K562 (cell line): ENCODE measurements around the gene REEP6. TPM values are rescaled to one million over a fixed set of nuclear protein-coding genes. Genes with fewer than 3 reads are reported as not detected.

Source experiments
- ATAC-seq: fragments of 200-7000 bp; cut with Tn5 transposase; 3 replicates; pipeline ENCODE4 v1.9.1; 2020; ENCODE audit warnings: moderate library complexity
- BruUV-seq: library from RNA; stranded (reverse); fragments of 400-500 nt; replicated peaks from 2 replicates; lab custom pipeline; 2021; lab: Mats Ljungman, UMichigan
- CTCF ChIA-PET: fragments of 300-600 bp; formaldehyde crosslinking; extraction: SDS; loops from one replicate; lab custom pipeline; 2021; ENCODE audit warnings: low intra/inter-chr PET ratio; lab: Yijun Ruan, JAX
- POLR2A ChIA-PET: fragments of 300-600, 350-650 bp; sonication (Branson Sonifier 250); formaldehyde crosslinking; extraction: SDS; loops from one replicate; lab custom pipeline; 2021; ENCODE audit warnings: antibody characterized with exemption, inconsistent platforms; lab: Yijun Ruan, JAX
- DNase-seq, 4 experiments: peaks; one replicate each; pipeline versions ENCODE4 v3.0.0 to v3.0.0-alpha.2; 2011 to 2018; ENCODE audit warnings: low spot score in 3 of 4, mixed read lengths in 3 of 4; ENCODE audit errors: extremely low read depth in 1 of 4
- FAIRE-seq: peaks from 2 replicates; lab custom pipeline; 2011; peaks lifted over from hg19 to GRCh38; lab: Jason Lieb, UNC
- H2AFZ ChIP-seq: 2 replicates; pipeline ENCODE4 v1.6.0; 2011; ENCODE audit warnings: low read depth, low read length, control low read depth, inconsistent platforms
- H3K27ac ChIP-seq: fragments of 200-600 bp; 3 replicates; pipeline ENCODE4 v1.8.0; 2011; ENCODE audit warnings: low read depth, mild to moderate bottlenecking, control low read depth, inconsistent platforms, low read length, moderate library complexity, mixed read lengths; ENCODE audit errors: extremely low read depth
- H3K27me3 ChIP-seq, 2 experiments: fragments of 300-600 bp in 1 of 2; 2 replicates in 1 of 2; 3 replicates in 1 of 2; pipeline versions ENCODE4 v1.6.0 to v1.8.0; 2011; ENCODE audit warnings: inconsistent platforms in 2 of 2, low read length in 2 of 2, mild to moderate bottlenecking in 1 of 2, mixed read lengths in 1 of 2, moderate library complexity in 1 of 2; ENCODE audit not compliant: control insufficient read depth in 2 of 2, insufficient read depth in 2 of 2
- H3K36me3 ChIP-seq: fragments of 300-600 bp; 3 replicates; pipeline ENCODE4 v1.8.0; 2011; ENCODE audit warnings: mild to moderate bottlenecking, low read length, inconsistent platforms; ENCODE audit not compliant: control insufficient read depth, insufficient read depth
- H3K4me1 ChIP-seq, 2 experiments: fragments of 200-600 bp in 1 of 2; replicated peaks in 1 of 2; 2 replicates in 1 of 2; 3 replicates in 1 of 2; pipeline versions ENCODE4 v1.5.1 to v1.8.0; 2011; ENCODE audit warnings: inconsistent platforms in 2 of 2, low read length in 2 of 2, mild to moderate bottlenecking in 1 of 2, mixed read lengths in 1 of 2, moderate library complexity in 1 of 2; ENCODE audit not compliant: control insufficient read depth in 2 of 2, insufficient read depth in 2 of 2
- H3K4me2 ChIP-seq: 2 replicates; pipeline ENCODE4 v1.6.1; 2011; ENCODE audit warnings: low read length, control low read depth, inconsistent platforms, mixed read lengths; ENCODE audit not compliant: insufficient read depth
- H3K4me3 ChIP-seq: fragments of 200-600 bp; sonication (generic), shearing (Covaris generic); 2 replicates; pipeline ENCODE4 v1.5.1; 2016; ENCODE audit warnings: control low read depth, inconsistent platforms
- H3K79me2 ChIP-seq: fragments of 200-600 bp; 3 replicates; pipeline ENCODE4 v1.8.0; 2011; ENCODE audit warnings: low read length, inconsistent platforms; ENCODE audit not compliant: control insufficient read depth, insufficient read depth
- H3K9ac ChIP-seq, 2 experiments: 2 replicates each; pipeline versions ENCODE4 v1.6.0 to v1.6.1; 2011; ENCODE audit warnings: low read depth in 2 of 2, low read length in 2 of 2, control low read depth in 1 of 2, inconsistent platforms in 1 of 2, mild to moderate bottlenecking in 1 of 2, mixed read lengths in 1 of 2; ENCODE audit not compliant: insufficient read depth in 1 of 2
- H3K9me1 ChIP-seq: one replicate; pipeline ENCODE4 v1.6.0; 2011; ENCODE audit warnings: inconsistent platforms, mild to moderate bottlenecking, low read length, moderate library complexity; ENCODE audit not compliant: control insufficient read depth, insufficient read depth
- H3K9me3 ChIP-seq: replicated peaks from 2 replicates; pipeline ENCODE4 v1.5.1; 2011; ENCODE audit warnings: low read depth, low read length, inconsistent platforms; ENCODE audit not compliant: control insufficient read depth, insufficient read depth
- H4K20me1 ChIP-seq: replicated peaks from 2 replicates; pipeline ENCODE4 v1.6.1; 2011; ENCODE audit warnings: low read length, inconsistent platforms, mixed read lengths; ENCODE audit not compliant: control insufficient read depth, insufficient read depth
- BCOR ChIP-seq: fragments of 450-650 bp; IDR thresholded peaks from 2 replicates; pipeline ENCODE4 v1.6.1; 2016
- MAFK ChIP-seq: IDR thresholded peaks from 2 replicates; pipeline ENCODE4 v1.6.1; 2011; ENCODE audit warnings: low read length, improper control_type of control experiment
- NCOA6 ChIP-seq: fragments of 450-650 bp; IDR thresholded peaks from 2 replicates; pipeline ENCODE4 v1.6.1; 2017; ENCODE audit warnings: mild to moderate bottlenecking
- RBM25 ChIP-seq: fragments of 200-400 bp; formaldehyde crosslinking; IDR thresholded peaks from 2 replicates; pipeline ENCODE4 v1.6.1; 2018; ENCODE audit warnings: low read length, low read depth, moderate library complexity; ENCODE audit not compliant: severe bottlenecking
- RFX5 ChIP-seq: IDR thresholded peaks from 2 replicates; pipeline ENCODE4 v1.6.1; 2011; ENCODE audit warnings: low read depth, mild to moderate bottlenecking, improper control_type of control experiment, low read length
- SIN3A ChIP-seq, 2 experiments: fragments of 150-350 bp in 1 of 2; IDR thresholded peaks; 2 replicates each; pipeline ENCODE4 v1.6.1; 2011 to 2016; ENCODE audit warnings: borderline replicate concordance in 2 of 2, low read depth in 2 of 2, low read length in 2 of 2, mild to moderate bottlenecking in 2 of 2, moderate library complexity in 2 of 2; ENCODE audit not compliant: control insufficient read depth in 1 of 2
- U2AF2 ChIP-seq: fragments of 200-400 bp; formaldehyde crosslinking; optimal IDR thresholded peaks from 2 replicates; pipeline ENCODE3; 2017; ENCODE audit warnings: low read depth, mild to moderate bottlenecking, low read length
- XRCC3 ChIP-seq: fragments of 450-650 bp; IDR thresholded peaks from 2 replicates; pipeline ENCODE4 v1.6.1; 2017; ENCODE audit warnings: mild to moderate bottlenecking, moderate library complexity
- ZNF12 ChIP-seq: sonication (generic); formaldehyde crosslinking; IDR thresholded peaks from 2 replicates; pipeline ENCODE4 v1.4.0; 2020; ENCODE audit warnings: mild to moderate bottlenecking, missing genetic modification reagents
- ZNF121 ChIP-seq: sonication (generic); formaldehyde crosslinking; conservative IDR thresholded peaks from 2 replicates; pipeline ENCODE4 v1.8.0; 2022; ENCODE audit warnings: missing genetic modification reagents
- ZNF133 ChIP-seq: fragments of 250-450 bp; sonication (Bioruptor Pico); IDR thresholded peaks from 2 replicates; pipeline ENCODE4 v1.4.0; 2020; ENCODE audit warnings: mild to moderate bottlenecking
- ZNF740 ChIP-seq, 3 experiments: fragments of 200-800 bp in 1 of 3; sonication (Bioruptor generic) in 1 of 3; sonication (generic) in 1 of 3; formaldehyde crosslinking in 1 of 3; IDR thresholded peaks; 2 replicates each; pipeline versions ENCODE4 v1.6.1 to v1.8.0; 2016 to 2022; ENCODE audit warnings: mild to moderate bottlenecking in 2 of 3, missing compliant biosample characterization in 2 of 3, missing genetic modification characterization in 2 of 3, missing genetic modification reagents in 1 of 3
- WGBS: fragments of 100-300 bp; shearing (Covaris generic); methylation state at CpG from one replicate; pipeline ENCODE4 v1.1.6; 2016; ENCODE audit warnings: low coverage, mixed read lengths; ENCODE audit not compliant: insufficient coverage; ENCODE audit errors: missing lambda C conversion rate; 5-methylcytosine and 5-hydroxymethylcytosine counted together
- in situ Hi-C: fragments of 300-500 bp; cut with MboI; formaldehyde crosslinking; loops from 4 replicates; pipeline ENCODE4 v1.15.0; 2018; ENCODE audit warnings: inconsistent platforms, mixed read lengths
- intact Hi-C: fragments of 100-400 bp; cut with micrococcal nuclease; formaldehyde crosslinking; loops from 2 replicates; pipeline ENCODE4 v1.14.2; 2022
- polyA plus RNA-seq, 8 experiments: library from polyadenylated mRNA; depleted of rRNA in 4 of 8; stranded (reverse) in 5 of 8; unstranded in 3 of 8; fragments of >200 nt; fragmentation: Nextera tagmentation in 2 of 8; fragmentation: Illumina TruSeq in 1 of 8; extraction: Ambion mirVana in 2 of 8; extraction: Trizol in 1 of 8; gene quantifications; 2 replicates each; pipeline versions ENCODE4 v1.2.1 to v1.2.3, GENCODE V29; 2011 to 2014; ENCODE audit warnings: inconsistent platforms in 1 of 8, missing spikeins in 1 of 8
- total RNA-seq, 7 experiments: library from RNA; depleted of rRNA in 6 of 7; stranded (reverse); fragments of >200 nt in 6 of 7; fragmentation: Illumina TruSeq in 2 of 7; extraction: Trizol in 2 of 7; gene quantifications; 2 replicates each; pipeline versions ENCODE4 v1.2.1 to v1.2.3, GENCODE V29; 2011 to 2021; ENCODE audit warnings: low replicate concordance in 1 of 7

REEP6 gene
- total and polyA plus RNA-seq, 9 of the 15 experiments (the other 6 are each of a cell fraction or from before 2014, with no cell fraction given): 1.2 to 64.2 (median 12.7) TPM

GRCh38 chr19:1531587-1531986 is 40.6 kb downstream of the REEP6 start (continued):
- TF ChIP-seq SIN3A (IDR thresholded peaks at IDR 0.05; ENCODE audit: borderline replicate concordance in 2 of 2, control insufficient read depth in 1 of 2, low read depth in 2 of 2, low read length in 2 of 2) (no peak), ZNF740 (CRISPR knock-in tag; IDR thresholded peaks at IDR 0.05) (no peak), ZNF740 (tag; IDR thresholded peaks at IDR 0.05) (no peak), NCOA6 (no peak), RFX5 (no peak), U2AF2 (no peak), MAFK (no peak), ZNF12 (CRISPR knock-in tag) (no peak)

GRCh38 chr19:1532003-1532402 is 41.0 kb downstream of the REEP6 start:
- no peaks in the 10 kb centered on the region for H3K9me3 ChIP-seq
- ChIA-PET POLR2A (interaction anchor here (0.5 to 0.6 kb wide), 2 partner anchors 266 to 333 kb away, joined by 3 read pairs; no protein-coding TSS in a partner anchor), CTCF (interaction anchor here (0.6 kb wide), 1 partner anchor 1123 kb away, joined by 3 read pairs; no protein-coding TSS in a partner anchor)
- no peaks in the 10 kb centered on the region for H4K20me1 ChIP-seq
- H3K9ac ChIP-seq: no peak overlapping the region
- no peaks in the 10 kb centered on the region for H3K9me1 ChIP-seq
- FAIRE-seq: no peak
- no peak overlapping the region for H3K4me3 ChIP-seq
- no peaks in the 10 kb centered on the region for H3K79me2 ChIP-seq
- no peaks in the 10 kb centered on the region for H3K36me3 ChIP-seq
- no peak overlapping the region for H3K4me2 ChIP-seq
- TF ChIP-seq BCOR (peak; percentile 51; the same call in 1 of the 2 replicates), XRCC3 (no peak), RBM25 (peak; percentile 36), ZNF133 (CRISPR knock-in tag) (no peak), ZNF121 (CRISPR knock-in tag) (peak; percentile 96)
- TF ChIP-seq, all 486 proteins: peak for 3
- intact Hi-C loops: no loop called here
- WGBS: 21% methylated on average over 6 of the region's 9 CpGs
- no peak overlapping the region for H3K27ac ChIP-seq
- peaks cover 0 to 22% of the 10 kb centered on the region in 2 experiments; a peak in 2 of 5 replicates for H3K4me1 ChIP-seq
- in situ Hi-C loops: no loop called here
- ATAC-seq: no peak
- no peak overlapping the region for H2AFZ ChIP-seq
- peaks cover 9 to 27% of the 10 kb centered on the region in 2 experiments; a peak in 2 of 5 replicates for H3K27me3 ChIP-seq
- BruUV-seq: no TSS peak
- no peak for DNase-seq
